ENCODE data around the gene HTT.

HTT gene

DNA sequence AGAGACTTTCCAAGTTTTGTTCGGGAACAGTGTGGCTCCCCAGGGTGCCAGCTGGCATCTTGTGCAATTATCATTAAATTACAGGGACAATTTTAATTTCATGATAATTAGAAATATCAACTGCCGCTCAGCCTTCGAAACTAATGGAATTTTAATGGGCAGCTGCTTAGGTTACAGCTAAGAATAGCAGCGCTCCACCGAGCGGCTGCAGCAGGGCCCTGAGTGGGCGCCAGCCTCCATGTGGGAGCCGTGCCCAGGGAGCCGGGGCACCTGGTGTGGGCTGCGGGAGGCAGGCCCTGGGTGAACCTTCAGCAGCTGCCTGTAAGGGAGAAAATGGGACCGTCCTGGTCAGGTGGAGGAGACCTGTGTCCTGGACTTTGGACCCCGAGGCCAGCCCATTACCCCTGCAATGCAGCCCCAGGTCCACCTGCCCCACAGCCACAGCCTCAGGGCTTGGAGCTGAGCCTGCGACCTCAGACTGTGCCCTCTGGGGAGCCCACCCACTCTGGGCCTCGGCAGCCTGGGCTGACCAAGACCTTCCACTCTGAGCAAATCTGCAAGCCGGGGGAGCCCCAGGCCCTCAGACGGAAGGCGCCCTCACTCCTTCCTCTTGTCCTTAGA lies 195.6 kb downstream of the HTT start:
- no peak overlapping the region for H3K4me2 ChIP-seq (ENCODE audit: low read length)
- H3K27me3 ChIP-seq (ENCODE audit: control insufficient read depth, low read length), result no peaks in the 10 kb centered on the region
- no peak overlapping the region for H3K27ac ChIP-seq (ENCODE audit: low read depth, low read length)
- H3F3A ChIP-seq (ENCODE audit: control insufficient read depth, insufficient read depth), result no peaks in the 10 kb centered on the region
- no peaks in the 10 kb centered on the region for H3K79me2 ChIP-seq (ENCODE audit: control insufficient read depth, low read length)
- no peak overlapping the region for H3K4me3 ChIP-seq (ENCODE audit: low read length)
- H4K20me1 ChIP-seq (ENCODE audit: control insufficient read depth, insufficient read depth, low read depth, low read length), result no peaks in the 10 kb centered on the region
- TF ChIP-seq, protein P1, sequence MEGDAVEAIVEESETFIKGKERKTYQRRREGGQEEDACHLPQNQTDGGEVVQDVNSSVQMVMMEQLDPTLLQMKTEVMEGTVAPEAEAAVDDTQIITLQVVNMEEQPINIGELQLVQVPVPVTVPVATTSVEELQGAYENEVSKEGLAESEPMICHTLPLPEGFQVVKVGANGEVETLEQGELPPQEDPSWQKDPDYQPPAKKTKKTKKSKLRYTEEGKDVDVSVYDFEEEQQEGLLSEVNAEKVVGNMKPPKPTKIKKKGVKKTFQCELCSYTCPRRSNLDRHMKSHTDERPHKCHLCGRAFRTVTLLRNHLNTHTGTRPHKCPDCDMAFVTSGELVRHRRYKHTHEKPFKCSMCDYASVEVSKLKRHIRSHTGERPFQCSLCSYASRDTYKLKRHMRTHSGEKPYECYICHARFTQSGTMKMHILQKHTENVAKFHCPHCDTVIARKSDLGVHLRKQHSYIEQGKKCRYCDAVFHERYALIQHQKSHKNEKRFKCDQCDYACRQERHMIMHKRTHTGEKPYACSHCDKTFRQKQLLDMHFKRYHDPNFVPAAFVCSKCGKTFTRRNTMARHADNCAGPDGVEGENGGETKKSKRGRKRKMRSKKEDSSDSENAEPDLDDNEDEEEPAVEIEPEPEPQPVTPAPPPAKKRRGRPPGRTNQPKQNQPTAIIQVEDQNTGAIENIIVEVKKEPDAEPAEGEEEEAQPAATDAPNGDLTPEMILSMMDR (IDR thresholded peaks at IDR 0.05; ENCODE audit: low read depth, low read length, poor library complexity, severe bottlenecking), result no peak
- TF ChIP-seq EZH2phosphoT487 (IDR thresholded peaks at IDR 0.05; ENCODE audit: borderline replicate concordance, low read length), result no peak
- peaks cover 17% of the 10 kb centered on the region for H3K4me1 ChIP-seq (ENCODE audit: control insufficient read depth, low read length)
- H3K36me3 ChIP-seq (ENCODE audit: control insufficient read depth, low read length), result no peaks in the 10 kb centered on the region
- H3K9me2 ChIP-seq (replicated peaks; ENCODE audit: control insufficient read depth, low read length), result no peaks in the 10 kb centered on the region
- H3K9me3 ChIP-seq (ENCODE audit: control insufficient read depth, insufficient read depth, low read length), result no peaks in the 10 kb centered on the region

DNA sequence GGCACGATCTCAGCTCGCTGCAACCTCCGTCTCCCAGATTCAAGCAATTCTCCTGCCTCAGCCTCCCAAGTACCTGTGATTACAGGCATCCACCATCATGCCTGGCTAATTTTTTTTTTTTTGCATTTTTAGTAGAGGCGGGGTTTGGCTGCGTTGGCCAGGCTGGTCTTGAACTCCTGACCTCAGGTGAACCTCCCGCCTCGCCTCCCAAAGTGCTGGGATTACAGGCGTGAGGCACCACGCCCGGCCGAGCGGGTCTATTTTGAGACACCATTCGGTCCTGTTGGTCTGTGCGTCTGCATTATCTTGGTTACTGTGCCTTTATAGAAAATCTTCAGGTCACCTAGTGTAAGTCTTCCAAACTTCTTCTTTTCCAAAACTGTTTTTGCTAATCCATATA lies 196.7 kb downstream of the HTT start:
- Histone ChIP-seq H4K20me1 (ENCODE audit: control insufficient read depth, insufficient read depth, low read depth, low read length) (no peaks in the 10 kb centered on the region), H3K27me3 (ENCODE audit: control insufficient read depth, low read length) (no peaks in the 10 kb centered on the region), H3K4me1 (ENCODE audit: control insufficient read depth, low read length) (peaks cover 17% of the 10 kb centered on the region), H3K79me2 (ENCODE audit: control insufficient read depth, low read length) (no peaks in the 10 kb centered on the region), H3K4me3 (ENCODE audit: low read length) (no peak overlapping the region), H3K4me2 (ENCODE audit: low read length) (no peak overlapping the region), H3K9me2 (replicated peaks; ENCODE audit: control insufficient read depth, low read length) (no peaks in the 10 kb centered on the region), H3K9me3 (ENCODE audit: control insufficient read depth, insufficient read depth, low read length) (no peaks in the 10 kb centered on the region), H3K36me3 (ENCODE audit: control insufficient read depth, low read length) (no peaks in the 10 kb centered on the region), H3K27ac (ENCODE audit: low read depth, low read length) (no peak overlapping the region), H3F3A (ENCODE audit: control insufficient read depth, insufficient read depth) (no peaks in the 10 kb centered on the region)
- TF ChIP-seq, protein P1 (IDR thresholded peaks at IDR 0.05; ENCODE audit: low read depth, low read length, poor library complexity, severe bottlenecking), result no peak
- TF ChIP-seq EZH2phosphoT487 (IDR thresholded peaks at IDR 0.05; ENCODE audit: borderline replicate concordance, low read length), result no peak

DNA sequence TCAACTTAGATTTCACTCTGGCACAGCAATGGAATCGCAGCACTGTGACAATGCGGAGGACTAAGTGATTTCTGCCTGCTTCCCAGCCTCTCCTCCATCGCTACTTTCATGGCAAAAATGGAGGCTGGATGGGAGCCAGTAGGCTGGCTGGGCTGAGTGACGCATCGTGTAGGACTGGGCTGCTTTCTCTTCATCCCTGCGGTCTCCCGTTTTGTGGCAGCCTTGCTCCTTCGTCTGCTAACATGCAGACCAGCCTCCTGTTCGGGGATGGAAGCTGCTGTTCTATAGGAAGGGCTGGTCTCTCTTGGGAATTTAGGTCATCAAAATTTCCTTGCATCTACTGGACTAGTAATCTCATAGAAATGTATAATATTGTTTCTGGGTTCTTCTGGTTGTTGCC lies 202.5 kb downstream of the HTT start:
- Histone ChIP-seq H3K27me3 (ENCODE audit: control insufficient read depth, low read length) (no peaks in the 10 kb centered on the region), H3K4me3 (ENCODE audit: low read length) (no peak overlapping the region), H3K9me2 (replicated peaks; ENCODE audit: control insufficient read depth, low read length) (no peaks in the 10 kb centered on the region), H3K9me3 (ENCODE audit: control insufficient read depth, insufficient read depth, low read length) (no peaks in the 10 kb centered on the region), H3K4me1 (ENCODE audit: control insufficient read depth, low read length) (peaks cover 15% of the 10 kb centered on the region), H3K4me2 (ENCODE audit: low read length) (no peak overlapping the region), H3K27ac (ENCODE audit: low read depth, low read length) (no peak overlapping the region), H3K79me2 (ENCODE audit: control insufficient read depth, low read length) (no peaks in the 10 kb centered on the region), H3F3A (ENCODE audit: control insufficient read depth, insufficient read depth) (no peaks in the 10 kb centered on the region), H4K20me1 (ENCODE audit: control insufficient read depth, insufficient read depth, low read depth, low read length) (no peaks in the 10 kb centered on the region), H3K36me3 (ENCODE audit: control insufficient read depth, low read length) (no peaks in the 10 kb centered on the region)
- TF ChIP-seq EZH2phosphoT487 (IDR thresholded peaks at IDR 0.05; ENCODE audit: borderline replicate concordance, low read length), result no peak
- TF ChIP-seq, protein P1 (IDR thresholded peaks at IDR 0.05; ENCODE audit: low read depth, low read length, poor library complexity, severe bottlenecking), result no peak
